ENCODE measurements around the gene KPNA3. TPM values are rescaled to one million over a fixed set of nuclear protein-coding genes. Genes with fewer than 3 reads are reported as not detected.

Gene KPNA3
- total RNA-seq, 1 experiment from 2014 or later, result 49.7 TPM

DNA sequence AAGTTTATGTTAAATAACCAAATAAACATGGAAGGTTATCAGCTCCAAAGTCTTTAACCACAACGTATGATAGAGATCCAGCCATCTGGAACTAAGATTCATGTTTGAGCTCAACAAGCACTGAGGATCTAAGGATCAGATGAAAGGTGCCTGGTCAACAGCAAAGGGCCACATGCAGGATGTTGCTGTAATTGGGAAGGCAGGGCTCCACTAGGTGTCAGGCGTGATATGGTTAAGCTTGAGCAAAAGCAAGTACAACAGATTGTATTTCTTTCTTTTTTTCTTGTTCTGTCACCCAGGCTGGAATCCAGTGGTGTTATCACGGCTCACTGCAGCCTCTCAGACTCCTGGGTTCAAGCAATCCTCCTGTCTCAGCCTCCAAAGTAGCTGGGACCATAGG is 113.2 kb downstream of the KPNA3 start:
- Histone ChIP-seq H2AK5ac (ENCODE audit: insufficient read length, low read length) (no peak overlapping the region), H3K56ac (ENCODE audit: insufficient read length, low read depth, low read length) (no peak overlapping the region), H4K8ac (replicated peaks; ENCODE audit: insufficient read length, low read depth, low read length) (no peak overlapping the region), H3K4me2 (ENCODE audit: insufficient read depth, insufficient read length, low read length) (no peak overlapping the region), H3K27ac (ENCODE audit: insufficient read length, low read depth, low read length) (no peak overlapping the region), H2BK120ac (ENCODE audit: low read depth, low read length, poor library complexity, severe bottlenecking) (no peak overlapping the region), H3K23ac (ENCODE audit: insufficient read length, low read depth, low read length) (no peak overlapping the region), H2AFZ (ENCODE audit: low read length) (no peak overlapping the region), H3K79me1 (ENCODE audit: insufficient read depth, low read depth, low read length, poor library complexity, severe bottlenecking) (no peaks in the 10 kb centered on the region), H3T11ph (ENCODE audit: low read length) (no peak overlapping the region), H3K27me3 (ENCODE audit: insufficient read depth, low read length) (no peaks in the 10 kb centered on the region), H2BK15ac (ENCODE audit: low read depth, low read length) (no peak overlapping the region), H4K20me1 (ENCODE audit: control insufficient read depth, insufficient read depth, insufficient read length) (no peaks in the 10 kb centered on the region), H4K5ac (ENCODE audit: insufficient read length, low read depth, low read length) (no peak overlapping the region), H3K18ac (ENCODE audit: insufficient read length, low read depth, low read length) (no peak overlapping the region), H3K4me1 (ENCODE audit: insufficient read depth, low read length) (no peaks in the 10 kb centered on the region), H2BK5ac (ENCODE audit: insufficient read length, low read length) (no peak overlapping the region), H3K9ac (ENCODE audit: extremely low read depth, insufficient read length, low read length) (no peak overlapping the region), H3K79me2 (ENCODE audit: insufficient read depth, low read length) (peaks cover 4% of the 10 kb centered on the region; the same call in 1 of the 2 replicates), H3K9me3 (ENCODE audit: control insufficient read depth, low read depth, low read length) (peaks cover 6% of the 10 kb centered on the region), H3K14ac (ENCODE audit: insufficient read depth, low read length) (no peak overlapping the region), H3K4ac (ENCODE audit: low read depth, low read length) (no peak overlapping the region), H2BK20ac (ENCODE audit: low read depth, low read length, poor library complexity, severe bottlenecking) (no peak overlapping the region), H3K23me2 (ENCODE audit: insufficient read length, low read depth, low read length, poor library complexity, severe bottlenecking) (no peaks in the 10 kb centered on the region), H2BK12ac (ENCODE audit: insufficient read length, low read depth, low read length) (no peak overlapping the region), H4K91ac (ENCODE audit: insufficient read length, low read depth, low read length) (no peak overlapping the region)
- no CpG with 5 or more reads among the region's 3 CpGs for WGBS (ENCODE audit: extremely low coverage, insufficient read length, low lambda C conversion rate)
- DNase-seq, result no peak
- H3K27me3 Mint-ChIP-seq (ENCODE audit: low read depth), result no peaks in the 10 kb centered on the region
- TF ChIP-seq, protein P1, sequence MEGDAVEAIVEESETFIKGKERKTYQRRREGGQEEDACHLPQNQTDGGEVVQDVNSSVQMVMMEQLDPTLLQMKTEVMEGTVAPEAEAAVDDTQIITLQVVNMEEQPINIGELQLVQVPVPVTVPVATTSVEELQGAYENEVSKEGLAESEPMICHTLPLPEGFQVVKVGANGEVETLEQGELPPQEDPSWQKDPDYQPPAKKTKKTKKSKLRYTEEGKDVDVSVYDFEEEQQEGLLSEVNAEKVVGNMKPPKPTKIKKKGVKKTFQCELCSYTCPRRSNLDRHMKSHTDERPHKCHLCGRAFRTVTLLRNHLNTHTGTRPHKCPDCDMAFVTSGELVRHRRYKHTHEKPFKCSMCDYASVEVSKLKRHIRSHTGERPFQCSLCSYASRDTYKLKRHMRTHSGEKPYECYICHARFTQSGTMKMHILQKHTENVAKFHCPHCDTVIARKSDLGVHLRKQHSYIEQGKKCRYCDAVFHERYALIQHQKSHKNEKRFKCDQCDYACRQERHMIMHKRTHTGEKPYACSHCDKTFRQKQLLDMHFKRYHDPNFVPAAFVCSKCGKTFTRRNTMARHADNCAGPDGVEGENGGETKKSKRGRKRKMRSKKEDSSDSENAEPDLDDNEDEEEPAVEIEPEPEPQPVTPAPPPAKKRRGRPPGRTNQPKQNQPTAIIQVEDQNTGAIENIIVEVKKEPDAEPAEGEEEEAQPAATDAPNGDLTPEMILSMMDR (conservative IDR thresholded peaks at IDR 0.05), result no peak
- H3K27ac Mint-ChIP-seq, result no peak overlapping the region
- H3K9me3 Mint-ChIP-seq, result peaks cover 21 to 23% of the 10 kb centered on the region in 2 experiments
- H3K36me3 Mint-ChIP-seq (ENCODE audit: insufficient read depth in 1 of 3, low read depth in 3 of 3), result peaks cover 47 to 56% (median 49%) of the 10 kb centered on the region in 3 experiments
- H3K4me3 Mint-ChIP-seq, result no peak overlapping the region
- no peaks in the 10 kb centered on the region for H3K4me1 Mint-ChIP-seq
